ENCODE measurements around the gene METAP2.

METAP2 gene

DNA sequence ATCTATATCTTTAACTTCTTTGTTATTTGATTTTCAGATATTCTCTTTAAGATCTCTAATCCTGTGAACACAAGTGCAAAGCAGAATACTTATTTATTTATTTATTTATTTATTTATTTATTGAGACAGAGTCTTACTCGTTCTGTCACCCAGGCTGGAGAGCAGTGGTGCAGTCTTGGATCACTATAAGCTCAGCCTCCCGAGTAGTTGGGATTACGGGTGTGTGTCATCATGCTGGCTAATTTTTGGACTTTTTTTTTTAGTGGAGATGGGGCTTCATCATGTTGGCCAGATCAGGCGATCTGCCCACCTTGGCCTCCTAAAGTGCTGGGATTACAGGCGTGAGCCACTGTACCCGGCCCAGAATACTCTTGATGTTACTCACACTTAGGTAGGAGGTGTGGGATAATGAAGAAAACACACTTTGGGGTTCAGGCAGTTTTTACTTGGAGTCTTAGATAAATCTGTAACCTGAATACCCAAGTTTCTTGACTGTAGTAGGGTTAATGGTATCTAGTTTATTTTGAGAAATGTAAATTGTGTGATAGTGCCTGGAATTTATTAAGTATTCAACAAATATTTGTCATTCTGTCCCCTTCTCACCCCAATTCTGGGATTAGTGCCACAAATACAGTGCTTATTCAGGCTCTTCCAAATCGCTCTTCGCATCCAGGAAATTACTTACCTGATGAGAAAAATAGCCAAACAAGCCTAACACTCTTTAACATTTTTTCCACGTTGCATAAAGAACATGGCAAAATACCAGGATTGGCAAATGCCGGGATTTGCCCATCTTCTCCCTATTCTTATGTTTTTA lies 33.0 kb downstream of the METAP2 start:
- Histone ChIP-seq H3K9me3 (ENCODE audit: control insufficient read depth in 2 of 2, low read length in 2 of 2) (no peaks in the 10 kb centered on the region), H3K4me3 (ENCODE audit: low read length in 2 of 2) (no peak overlapping the region), H3K36me3 (ENCODE audit: control insufficient read depth in 2 of 2, insufficient read depth in 2 of 2, low read length in 2 of 2) (peaks cover 30 to 36% of the 10 kb centered on the region in 2 donors), H3K27me3 (ENCODE audit: control insufficient read depth in 1 of 2, insufficient read depth in 2 of 2, low read length in 2 of 2) (no peaks in the 10 kb centered on the region), H3K9ac (ENCODE audit: low read length in 2 of 2) (no peak overlapping the region), H3K27ac (ENCODE audit: low read length) (no peak overlapping the region), H3K4me1 (ENCODE audit: control insufficient read depth, insufficient read depth, low read length) (peaks cover 2% of the 10 kb centered on the region)

- H3K27me3 ChIP-seq (ENCODE audit: control insufficient read depth in 1 of 2, insufficient read depth in 2 of 2, low read length in 2 of 2), result no peaks in the 10 kb centered on the region
- H3K36me3 ChIP-seq (ENCODE audit: control insufficient read depth in 2 of 2, insufficient read depth in 2 of 2, low read length in 2 of 2), result peaks cover 37 to 50% of the 10 kb centered on the region in 2 donors
These were observed 35.3 kb downstream of the METAP2 start for GRCh38 chr12:95509300-95509699.

GRCh38 chr12:95511977-95512376 lies 38.0 kb downstream of the METAP2 start:
- no peak overlapping the region for H3K4me3 ChIP-seq (ENCODE audit: low read length in 2 of 2)
- H3K36me3 ChIP-seq (ENCODE audit: control insufficient read depth in 2 of 2, insufficient read depth in 2 of 2, low read length in 2 of 2), result peaks cover 27 to 47% of the 10 kb centered on the region in 2 donors
- H3K27me3 ChIP-seq (ENCODE audit: control insufficient read depth in 1 of 2, insufficient read depth in 2 of 2, low read length in 2 of 2), result no peaks in the 10 kb centered on the region
- H3K9me3 ChIP-seq (ENCODE audit: control insufficient read depth in 2 of 2, low read length in 2 of 2), result no peaks in the 10 kb centered on the region
- no peak overlapping the region for H3K27ac ChIP-seq (ENCODE audit: low read length)
- H3K4me1 ChIP-seq (ENCODE audit: control insufficient read depth, insufficient read depth, low read length), result no peaks in the 10 kb centered on the region
- no peak overlapping the region for H3K9ac ChIP-seq (ENCODE audit: low read length in 2 of 2)

More at GRCh38 chr12:95509300-95509699, 35.3 kb downstream of the METAP2 start:
- H3K27ac ChIP-seq (ENCODE audit: low read length), result no peak overlapping the region
- no peaks in the 10 kb centered on the region for H3K9me3 ChIP-seq (ENCODE audit: control insufficient read depth in 2 of 2, low read length in 2 of 2)
- no peak overlapping the region for H3K4me3 ChIP-seq (ENCODE audit: low read length in 2 of 2)
- H3K9ac ChIP-seq (ENCODE audit: low read length in 2 of 2), result no peak overlapping the region
- H3K4me1 ChIP-seq (ENCODE audit: control insufficient read depth, insufficient read depth, low read length), result peaks cover 2% of the 10 kb centered on the region

DNA sequence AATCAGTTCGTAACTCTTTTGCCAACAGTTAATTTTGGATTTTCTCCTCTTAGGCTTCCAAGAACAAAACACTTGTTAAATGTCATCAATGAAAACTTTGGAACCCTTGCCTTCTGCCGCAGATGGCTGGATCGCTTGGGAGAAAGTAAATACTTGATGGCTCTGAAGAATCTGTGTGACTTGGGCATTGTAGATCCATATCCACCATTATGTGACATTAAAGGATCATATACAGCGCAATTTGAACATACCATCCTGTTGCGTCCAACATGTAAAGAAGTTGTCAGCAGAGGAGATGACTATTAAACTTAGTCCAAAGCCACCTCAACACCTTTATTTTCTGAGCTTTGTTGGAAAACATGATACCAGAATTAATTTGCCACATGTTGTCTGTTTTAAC lies 39.6 kb downstream of the METAP2 start:
- no peak overlapping the region for H3K9ac ChIP-seq (ENCODE audit: low read length in 2 of 2)
- H3K9me3 ChIP-seq (ENCODE audit: control insufficient read depth in 2 of 2, low read length in 2 of 2), result no peaks in the 10 kb centered on the region
- no peak overlapping the region for H3K4me3 ChIP-seq (ENCODE audit: low read length in 2 of 2)
- H3K27me3 ChIP-seq (ENCODE audit: control insufficient read depth in 1 of 2, insufficient read depth in 2 of 2, low read length in 2 of 2), result no peaks in the 10 kb centered on the region
- H3K27ac ChIP-seq (ENCODE audit: low read length), result no peak overlapping the region
- H3K36me3 ChIP-seq (ENCODE audit: control insufficient read depth in 2 of 2, insufficient read depth in 2 of 2, low read length in 2 of 2), result peaks cover 27 to 43% of the 10 kb centered on the region in 2 donors
- H3K4me1 ChIP-seq (ENCODE audit: control insufficient read depth, insufficient read depth, low read length), result no peaks in the 10 kb centered on the region

GRCh38 chr12:95515197-95515596 lies 41.2 kb downstream of the METAP2 start:
- H3K9ac ChIP-seq (ENCODE audit: low read length in 2 of 2), result no peak overlapping the region
- H3K9me3 ChIP-seq (ENCODE audit: control insufficient read depth in 2 of 2, low read length in 2 of 2), result no peaks in the 10 kb centered on the region
- no peak overlapping the region for H3K4me3 ChIP-seq (ENCODE audit: low read length in 2 of 2)
- H3K4me1 ChIP-seq (ENCODE audit: control insufficient read depth, insufficient read depth, low read length), result no peaks in the 10 kb centered on the region
- H3K27me3 ChIP-seq (ENCODE audit: control insufficient read depth in 1 of 2, insufficient read depth in 2 of 2, low read length in 2 of 2), result no peaks in the 10 kb centered on the region
- H3K36me3 ChIP-seq (ENCODE audit: control insufficient read depth in 2 of 2, insufficient read depth in 2 of 2, low read length in 2 of 2), result peaks cover 25 to 37% of the 10 kb centered on the region in 2 donors
- no peak overlapping the region for H3K27ac ChIP-seq (ENCODE audit: low read length)

DNA sequence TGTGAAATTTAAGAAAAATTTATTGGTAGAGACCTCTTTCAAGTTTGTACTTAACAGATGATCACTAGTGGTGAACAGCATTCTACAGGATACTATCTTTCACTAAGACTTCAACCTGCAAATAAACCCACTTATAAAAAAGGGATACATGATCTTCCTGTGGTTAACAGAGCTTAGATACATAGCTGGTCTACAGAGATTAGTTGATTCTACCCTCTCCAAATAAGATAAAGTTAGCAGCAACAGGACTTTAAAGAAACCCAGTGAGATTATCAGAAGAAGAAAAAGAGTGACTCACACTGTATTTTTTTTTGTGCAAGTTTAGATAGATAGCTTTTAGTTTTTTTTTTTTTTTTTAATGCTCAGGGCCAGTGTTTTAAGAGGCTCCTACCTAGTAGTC lies 42.8 kb downstream of the METAP2 start:
- Histone ChIP-seq H3K4me3 (ENCODE audit: low read length in 2 of 2) (no peak overlapping the region), H3K27me3 (ENCODE audit: control insufficient read depth in 1 of 2, insufficient read depth in 2 of 2, low read length in 2 of 2) (no peaks in the 10 kb centered on the region), H3K27ac (ENCODE audit: low read length) (no peak overlapping the region), H3K9ac (ENCODE audit: low read length in 2 of 2) (no peak overlapping the region), H3K9me3 (ENCODE audit: control insufficient read depth in 2 of 2, low read length in 2 of 2) (no peaks in the 10 kb centered on the region), H3K4me1 (ENCODE audit: control insufficient read depth, insufficient read depth, low read length) (no peaks in the 10 kb centered on the region), H3K36me3 (ENCODE audit: control insufficient read depth in 2 of 2, insufficient read depth in 2 of 2, low read length in 2 of 2) (peaks cover 19 to 28% of the 10 kb centered on the region in 2 donors)

GRCh38 chr12:95517246-95517645 lies 43.3 kb downstream of the METAP2 start:
- no peaks in the 10 kb centered on the region for H3K9me3 ChIP-seq (ENCODE audit: control insufficient read depth in 2 of 2, low read length in 2 of 2)
- H3K9ac ChIP-seq (ENCODE audit: low read length in 2 of 2), result no peak overlapping the region
- peaks cover 19 to 23% of the 10 kb centered on the region in 2 donors for H3K36me3 ChIP-seq (ENCODE audit: control insufficient read depth in 2 of 2, insufficient read depth in 2 of 2, low read length in 2 of 2)
- no peak overlapping the region for H3K27ac ChIP-seq (ENCODE audit: low read length)
- no peak overlapping the region for H3K4me3 ChIP-seq (ENCODE audit: low read length in 2 of 2)
- no peaks in the 10 kb centered on the region for H3K4me1 ChIP-seq (ENCODE audit: control insufficient read depth, insufficient read depth, low read length)
- no peaks in the 10 kb centered on the region for H3K27me3 ChIP-seq (ENCODE audit: control insufficient read depth in 1 of 2, insufficient read depth in 2 of 2, low read length in 2 of 2)

GRCh38 chr12:95518944-95519343 lies 45.0 kb downstream of the METAP2 start:
- Histone ChIP-seq H3K9ac (ENCODE audit: low read length in 2 of 2) (no peak overlapping the region), H3K27me3 (ENCODE audit: control insufficient read depth in 1 of 2, insufficient read depth in 2 of 2, low read length in 2 of 2) (no peaks in the 10 kb centered on the region), H3K4me1 (ENCODE audit: control insufficient read depth, insufficient read depth, low read length) (no peaks in the 10 kb centered on the region), H3K9me3 (ENCODE audit: control insufficient read depth in 2 of 2, low read length in 2 of 2) (no peaks in the 10 kb centered on the region), H3K27ac (ENCODE audit: low read length) (no peak overlapping the region), H3K36me3 (ENCODE audit: control insufficient read depth in 2 of 2, insufficient read depth in 2 of 2, low read length in 2 of 2) (peaks cover 6 to 7% of the 10 kb centered on the region in 2 donors), H3K4me3 (ENCODE audit: low read length in 2 of 2) (no peak overlapping the region)

DNA sequence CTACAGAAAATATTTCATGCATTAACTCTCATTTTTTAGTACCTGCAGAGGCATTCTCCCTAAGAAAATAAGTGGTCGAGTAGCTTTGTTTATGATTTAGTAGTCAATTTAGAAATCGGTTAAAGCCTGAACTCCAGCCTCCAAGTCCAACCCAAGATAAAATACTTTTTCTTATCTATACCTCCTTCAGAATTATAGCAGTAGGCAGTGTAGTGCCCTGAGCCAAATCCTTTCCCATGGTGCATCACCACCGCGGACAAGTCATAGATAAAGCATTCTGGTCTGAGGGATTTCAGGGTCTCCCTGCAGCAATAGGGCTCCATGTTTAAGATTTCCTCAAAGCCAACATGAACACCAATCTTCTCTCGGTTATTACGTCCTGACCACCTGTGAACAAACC lies 46.9 kb downstream of the METAP2 start:
- H3K9ac ChIP-seq (ENCODE audit: low read length in 2 of 2), result no peak overlapping the region
- no peak overlapping the region for H3K27ac ChIP-seq (ENCODE audit: low read length)
- no peaks in the 10 kb centered on the region for H3K9me3 ChIP-seq (ENCODE audit: control insufficient read depth in 2 of 2, low read length in 2 of 2)
- H3K27me3 ChIP-seq (ENCODE audit: control insufficient read depth in 1 of 2, insufficient read depth in 2 of 2, low read length in 2 of 2), result no peaks in the 10 kb centered on the region
- H3K36me3 ChIP-seq (ENCODE audit: control insufficient read depth in 2 of 2, insufficient read depth in 2 of 2, low read length in 2 of 2), result peaks cover 0 to 3% of the 10 kb centered on the region in 2 donors
- H3K4me3 ChIP-seq (ENCODE audit: low read length in 2 of 2), result no peak overlapping the region
- no peaks in the 10 kb centered on the region for H3K4me1 ChIP-seq (ENCODE audit: control insufficient read depth, insufficient read depth, low read length)

DNA sequence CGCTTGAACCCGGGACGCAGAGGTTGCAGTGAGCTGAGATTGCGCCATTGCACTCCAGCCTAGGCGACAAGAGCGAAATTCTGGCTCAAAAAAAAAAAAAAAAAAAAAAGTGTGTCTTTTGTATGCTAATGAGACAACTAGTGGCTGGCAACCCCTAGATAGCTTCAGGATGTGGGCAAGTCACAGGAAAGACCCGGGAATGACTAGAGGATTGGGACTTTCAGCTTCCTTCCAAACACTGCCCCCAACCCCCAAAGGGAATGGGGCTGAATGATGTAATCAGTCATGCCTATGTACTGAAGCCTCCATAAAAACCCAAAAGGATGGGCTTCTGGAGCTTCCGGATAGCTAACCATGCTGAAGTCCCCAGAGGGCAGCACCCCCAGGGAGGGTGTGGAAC lies 48.7 kb downstream of the METAP2 start:
- Histone ChIP-seq H3K27ac (ENCODE audit: low read length) (no peak overlapping the region), H3K9ac (ENCODE audit: low read length in 2 of 2) (no peak overlapping the region), H3K9me3 (ENCODE audit: control insufficient read depth in 2 of 2, low read length in 2 of 2) (no peaks in the 10 kb centered on the region), H3K27me3 (ENCODE audit: control insufficient read depth in 1 of 2, insufficient read depth in 2 of 2, low read length in 2 of 2) (no peaks in the 10 kb centered on the region), H3K4me3 (ENCODE audit: low read length in 2 of 2) (no peak overlapping the region), H3K36me3 (ENCODE audit: control insufficient read depth in 2 of 2, insufficient read depth in 2 of 2, low read length in 2 of 2) (peaks cover 0 to 3% of the 10 kb centered on the region in 2 donors), H3K4me1 (ENCODE audit: control insufficient read depth, insufficient read depth, low read length) (no peaks in the 10 kb centered on the region)

- Histone ChIP-seq H3K9ac (ENCODE audit: low read length in 2 of 2) (no peak overlapping the region), H3K27ac (ENCODE audit: low read length) (no peak overlapping the region), H3K4me3 (ENCODE audit: low read length in 2 of 2) (no peak overlapping the region), H3K9me3 (ENCODE audit: control insufficient read depth in 2 of 2, low read length in 2 of 2) (no peaks in the 10 kb centered on the region), H3K27me3 (ENCODE audit: control insufficient read depth in 1 of 2, insufficient read depth in 2 of 2, low read length in 2 of 2) (no peaks in the 10 kb centered on the region), H3K36me3 (ENCODE audit: control insufficient read depth in 2 of 2, insufficient read depth in 2 of 2, low read length in 2 of 2) (no peaks in the 10 kb centered on the region), H3K4me1 (ENCODE audit: control insufficient read depth, insufficient read depth, low read length) (no peaks in the 10 kb centered on the region)
These were observed 54.5 kb downstream of the METAP2 start for GRCh38 chr12:95528431-95528830.
